ENCODE data around the gene ZNF665.

DNA sequence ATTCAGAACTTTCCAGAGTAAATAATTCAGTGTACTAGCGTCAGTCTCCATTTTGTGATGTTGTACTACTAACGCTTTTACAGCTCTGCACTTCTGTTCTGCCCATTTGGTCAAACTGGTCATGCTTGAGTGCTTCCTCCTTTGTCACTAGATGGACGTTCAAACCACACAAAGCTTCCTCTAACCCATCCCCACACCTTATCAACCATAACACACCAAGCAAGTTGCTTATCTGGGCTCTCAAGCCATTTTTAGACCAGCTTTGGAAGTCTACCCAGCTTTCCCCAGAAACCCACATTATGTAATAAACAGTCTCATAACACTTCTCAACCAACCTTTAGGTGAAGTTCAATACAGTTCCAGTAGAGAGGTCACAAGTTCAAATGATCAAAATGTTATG lies 32.0 kb downstream of the ZNF665 start:
- no peak for TF ChIP-seq EZH2 (IDR thresholded peaks at IDR 0.05; ENCODE audit: borderline replicate concordance, low read depth, low read length, severe bottlenecking)
- TF ChIP-seq, protein P1, sequence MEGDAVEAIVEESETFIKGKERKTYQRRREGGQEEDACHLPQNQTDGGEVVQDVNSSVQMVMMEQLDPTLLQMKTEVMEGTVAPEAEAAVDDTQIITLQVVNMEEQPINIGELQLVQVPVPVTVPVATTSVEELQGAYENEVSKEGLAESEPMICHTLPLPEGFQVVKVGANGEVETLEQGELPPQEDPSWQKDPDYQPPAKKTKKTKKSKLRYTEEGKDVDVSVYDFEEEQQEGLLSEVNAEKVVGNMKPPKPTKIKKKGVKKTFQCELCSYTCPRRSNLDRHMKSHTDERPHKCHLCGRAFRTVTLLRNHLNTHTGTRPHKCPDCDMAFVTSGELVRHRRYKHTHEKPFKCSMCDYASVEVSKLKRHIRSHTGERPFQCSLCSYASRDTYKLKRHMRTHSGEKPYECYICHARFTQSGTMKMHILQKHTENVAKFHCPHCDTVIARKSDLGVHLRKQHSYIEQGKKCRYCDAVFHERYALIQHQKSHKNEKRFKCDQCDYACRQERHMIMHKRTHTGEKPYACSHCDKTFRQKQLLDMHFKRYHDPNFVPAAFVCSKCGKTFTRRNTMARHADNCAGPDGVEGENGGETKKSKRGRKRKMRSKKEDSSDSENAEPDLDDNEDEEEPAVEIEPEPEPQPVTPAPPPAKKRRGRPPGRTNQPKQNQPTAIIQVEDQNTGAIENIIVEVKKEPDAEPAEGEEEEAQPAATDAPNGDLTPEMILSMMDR (IDR thresholded peaks at IDR 0.05; ENCODE audit: extremely low read depth in 1 of 2, insufficient read depth in 1 of 2, low read depth in 1 of 2, low read length in 2 of 2) = no peak
- TF ChIP-seq, protein P2, sequence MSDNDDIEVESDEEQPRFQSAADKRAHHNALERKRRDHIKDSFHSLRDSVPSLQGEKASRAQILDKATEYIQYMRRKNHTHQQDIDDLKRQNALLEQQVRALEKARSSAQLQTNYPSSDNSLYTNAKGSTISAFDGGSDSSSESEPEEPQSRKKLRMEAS (IDR thresholded peaks at IDR 0.05; ENCODE audit: insufficient read depth, insufficient read length) = no peak

All from endothelial cell of umbilical vein (primary cell).